Neuronal stem cell (in vitro differentiated cells): ENCODE measurements around the gene TMEM86A.

Experiments used
- DNase-seq: peaks from one replicate; pipeline ENCODE4 v3.0.0-alpha.2; 2013; ENCODE audit warnings: low spot score
- H2AFZ ChIP-seq: one replicate; pipeline ENCODE4 v1.6.1; 2013; ENCODE audit warnings: mild to moderate bottlenecking, low read length, inconsistent platforms
- H2AK5ac ChIP-seq: 2 replicates; pipeline ENCODE4 v1.6.1; 2013; ENCODE audit warnings: low read depth, mild to moderate bottlenecking, inconsistent platforms, low read length, moderate library complexity, mixed read lengths
- H2BK120ac ChIP-seq: 2 replicates; pipeline ENCODE4 v1.6.1; 2013; ENCODE audit warnings: low read depth, mild to moderate bottlenecking, inconsistent platforms, low read length, moderate library complexity, mixed read lengths
- H2BK12ac ChIP-seq: one replicate; pipeline ENCODE4 v1.6.1; 2013; ENCODE audit warnings: low read length, inconsistent platforms
- H2BK15ac ChIP-seq: 2 replicates; pipeline ENCODE4 v1.6.1; 2013; ENCODE audit warnings: mild to moderate bottlenecking, low read length, inconsistent platforms, mixed read lengths
- H2BK5ac ChIP-seq: one replicate; pipeline ENCODE4 v1.6.1; 2013; ENCODE audit warnings: inconsistent platforms, mild to moderate bottlenecking, low read length, moderate library complexity
- H3K14ac ChIP-seq: one replicate; pipeline ENCODE4 v1.6.1; 2013; ENCODE audit warnings: low read length, inconsistent platforms
- H3K18ac ChIP-seq: 2 replicates; pipeline ENCODE4 v1.6.1; 2013; ENCODE audit warnings: low read length, inconsistent platforms
- H3K23ac ChIP-seq: 2 replicates; pipeline ENCODE4 v1.6.1; 2013; ENCODE audit warnings: low read depth, mild to moderate bottlenecking, mixed read lengths, low read length, inconsistent platforms; ENCODE audit not compliant: poor library complexity
- H3K27ac ChIP-seq: replicated peaks from 3 replicates; pipeline ENCODE4 v1.5.1; 2013; ENCODE audit warnings: low read length, inconsistent platforms
- H3K27me3 ChIP-seq, 3 experiments: 2 replicates each; pipeline ENCODE4 v1.6.1; 2013; ENCODE audit warnings: low read length in 3 of 3, mild to moderate bottlenecking in 2 of 3, inconsistent platforms in 1 of 3, low read depth in 1 of 3, mixed read lengths in 1 of 3, moderate library complexity in 1 of 3; ENCODE audit not compliant: control insufficient read depth in 3 of 3, insufficient read depth in 3 of 3
- H3K36me3 ChIP-seq, 2 donors: replicated peaks in 1 of 2; 2 replicates each; pipeline ENCODE4 v1.6.1; 2013; ENCODE audit warnings: low read length in 2 of 2; ENCODE audit not compliant: control insufficient read depth in 2 of 2, insufficient read depth in 2 of 2
- H3K4ac ChIP-seq: 2 replicates; pipeline ENCODE4 v1.6.1; 2013; ENCODE audit warnings: inconsistent platforms, mild to moderate bottlenecking, low read length, moderate library complexity
- H3K4me1 ChIP-seq, 2 donors: 1 replicate in 1 of 2; 2 replicates in 1 of 2; pipeline ENCODE4 v1.6.1; 2013; ENCODE audit warnings: low read length in 2 of 2, low read depth in 1 of 2; ENCODE audit not compliant: control insufficient read depth in 2 of 2, insufficient read depth in 1 of 2
- H3K4me2 ChIP-seq: one replicate; pipeline ENCODE4 v1.6.1; 2013; ENCODE audit warnings: mild to moderate bottlenecking, low read length, inconsistent platforms; ENCODE audit not compliant: insufficient read depth, poor library complexity, severe bottlenecking
- H3K4me3 ChIP-seq, 2 donors: 2 replicates each; pipeline ENCODE4 v1.5.1; 2013; ENCODE audit warnings: low read length in 2 of 2, mild to moderate bottlenecking in 2 of 2, inconsistent platforms in 1 of 2, moderate library complexity in 1 of 2
- H3K79me1 ChIP-seq: one replicate; pipeline ENCODE4 v1.6.1; 2013; ENCODE audit warnings: low read depth, mild to moderate bottlenecking, inconsistent platforms, low read length, moderate library complexity
- H3K9ac ChIP-seq: one replicate; pipeline ENCODE4 v1.6.1; 2013; ENCODE audit warnings: mild to moderate bottlenecking, low read depth, low read length, inconsistent platforms; ENCODE audit not compliant: poor library complexity
- H3K9me3 ChIP-seq, 2 donors: replicated peaks in 1 of 2; 2 replicates each; pipeline versions ENCODE3 to v1.6.1; 2013; ENCODE audit warnings: low read length in 2 of 2, mild to moderate bottlenecking in 2 of 2, inconsistent platforms in 1 of 2, low read depth in 1 of 2, mixed read lengths in 1 of 2, moderate library complexity in 1 of 2; ENCODE audit not compliant: control insufficient read depth in 2 of 2, insufficient read depth in 1 of 2
- H4K8ac ChIP-seq: one replicate; pipeline ENCODE4 v1.6.1; 2013; ENCODE audit warnings: low read depth, mild to moderate bottlenecking, inconsistent platforms, low read length, moderate library complexity
- H4K91ac ChIP-seq: one replicate; pipeline ENCODE4 v1.6.1; 2013; ENCODE audit warnings: low read length, low read depth, mild to moderate bottlenecking, inconsistent platforms; ENCODE audit not compliant: poor library complexity
- WGBS, 2 donors: extraction: QIAGEN DNeasy Blood & Tissue Kit; methylation state at CpG; one replicate each; pipeline ENCODE4 v1.1.7; 2013; ENCODE audit warnings: missing lambda C conversion rate in 2 of 2, mixed read lengths in 1 of 2; ENCODE audit not compliant: insufficient read length in 2 of 2, insufficient replicate concordance in 1 of 2; ENCODE audit errors: extremely low coverage in 2 of 2; 5-methylcytosine and 5-hydroxymethylcytosine counted together

Gene TMEM86A

GRCh38 chr11:18701614-18702216, 3.1 kb downstream of the TMEM86A start:
- Histone ChIP-seq H3K4me2 (no peak overlapping the region), H3K23ac (peak overlapping the region; percentile 29), H3K27ac (no peak overlapping the region), H3K27me3 (peaks cover 0 to 24% (median 15%) of the 10 kb centered on the region in 3 experiments), H3K18ac (no peak overlapping the region), H3K9me3 (no peaks in the 10 kb centered on the region), H3K4me3 (no peak overlapping the region), H2AFZ (no peak overlapping the region), H3K4ac (no peak overlapping the region), H4K91ac (no peak overlapping the region), H4K8ac (no peak overlapping the region), H3K4me1 (peaks cover 8 to 9% of the 10 kb centered on the region in 2 donors), H3K9ac (no peak overlapping the region), H3K14ac (no peak overlapping the region), H2BK12ac (no peak overlapping the region), H3K36me3 (peaks cover 0 to 2% of the 10 kb centered on the region in 2 donors), H2AK5ac (peak overlapping the region; percentile 12), H3K79me1 (no peaks in the 10 kb centered on the region), H2BK15ac (no peak overlapping the region), H2BK5ac (no peak overlapping the region), H2BK120ac (no peak overlapping the region)
- no peak for DNase-seq
- no CpG with 5 or more reads among the region's 17 CpGs for WGBS, 2 donors

GRCh38 chr11:18703001-18703763, 4.6 kb downstream of the TMEM86A start:
- no peak overlapping the region for H3K18ac ChIP-seq
- WGBS, 2 donors, result no CpG with 5 or more reads among the region's 2 CpGs
- H2BK12ac ChIP-seq, result no peak overlapping the region
- no peak overlapping the region for H2AFZ ChIP-seq
- H3K27ac ChIP-seq, result no peak overlapping the region
- H3K14ac ChIP-seq, result no peak overlapping the region
- H3K9ac ChIP-seq, result no peak overlapping the region
- no peaks in the 10 kb centered on the region for H3K9me3 ChIP-seq
- H3K23ac ChIP-seq, result no peak overlapping the region
- H3K4ac ChIP-seq, result no peak overlapping the region
- no peak overlapping the region for H2BK5ac ChIP-seq
- H4K8ac ChIP-seq, result no peak overlapping the region
- H2AK5ac ChIP-seq, result no peak overlapping the region
- H3K79me1 ChIP-seq, result no peaks in the 10 kb centered on the region
- DNase-seq, result no peak
- peaks cover 0 to 2% of the 10 kb centered on the region in 2 donors for H3K36me3 ChIP-seq
- peaks cover 6 to 9% of the 10 kb centered on the region in 2 donors for H3K4me1 ChIP-seq
- H4K91ac ChIP-seq, result no peak overlapping the region
- no peak overlapping the region for H3K4me2 ChIP-seq
- H3K27me3 ChIP-seq, result peaks cover 0 to 15% (median 13%) of the 10 kb centered on the region in 3 experiments
- H3K4me3 ChIP-seq, result no peak overlapping the region
- H2BK120ac ChIP-seq, result no peak overlapping the region
- no peak overlapping the region for H2BK15ac ChIP-seq

- no peak for DNase-seq
- no peaks in the 10 kb centered on the region for H3K79me1 ChIP-seq
- no peak overlapping the region for H3K23ac ChIP-seq
- no peak overlapping the region for H3K4me2 ChIP-seq
- H4K8ac ChIP-seq, result no peak overlapping the region
- H2BK15ac ChIP-seq, result no peak overlapping the region
- H2BK5ac ChIP-seq, result no peak overlapping the region
- H4K91ac ChIP-seq, result no peak overlapping the region
- H3K4me1 ChIP-seq, result peaks cover 5 to 6% of the 10 kb centered on the region in 2 donors
- no peak overlapping the region for H3K27ac ChIP-seq
- no peak overlapping the region for H2AFZ ChIP-seq
- no peak overlapping the region for H3K14ac ChIP-seq
- no peak overlapping the region for H3K18ac ChIP-seq
- no peaks in the 10 kb centered on the region for H3K9me3 ChIP-seq
- H3K4ac ChIP-seq, result no peak overlapping the region
- H3K4me3 ChIP-seq, result no peak overlapping the region
- no peak overlapping the region for H2BK120ac ChIP-seq
- no peak overlapping the region for H2BK12ac ChIP-seq
- peaks cover 0 to 25% (median 14%) of the 10 kb centered on the region in 3 experiments for H3K27me3 ChIP-seq
- no peak overlapping the region for H3K9ac ChIP-seq
- H2AK5ac ChIP-seq, result no peak overlapping the region
- H3K36me3 ChIP-seq, result peaks cover 0 to 2% of the 10 kb centered on the region in 2 donors
- WGBS, 2 donors, result no CpG with 5 or more reads among the region's 5 CpGs
These were observed 5.6 kb downstream of the TMEM86A start for GRCh38 chr11:18704045-18704645.

- DNase-seq, result no peak
- Histone ChIP-seq H2BK15ac (no peak overlapping the region), H3K79me1 (no peaks in the 10 kb centered on the region), H4K91ac (no peak overlapping the region), H3K36me3 (peaks cover 0 to 2% of the 10 kb centered on the region in 2 donors), H2AFZ (no peak overlapping the region), H3K4me1 (peaks cover 0 to 2% of the 10 kb centered on the region in 2 donors), H3K27me3 (peaks cover 0 to 30% (median 13%) of the 10 kb centered on the region in 3 experiments), H2BK120ac (no peak overlapping the region), H3K18ac (no peak overlapping the region), H2BK5ac (no peak overlapping the region), H3K23ac (no peak overlapping the region), H3K27ac (no peak overlapping the region), H2BK12ac (no peak overlapping the region), H3K4me2 (no peak overlapping the region), H3K14ac (no peak overlapping the region), H3K9ac (no peak overlapping the region), H2AK5ac (no peak overlapping the region), H4K8ac (no peak overlapping the region), H3K4ac (no peak overlapping the region), H3K4me3 (no peak overlapping the region), H3K9me3 (no peaks in the 10 kb centered on the region)
- WGBS, 2 donors, result no CpG with 5 or more reads among the region's 1 CpG
These were observed 6.1 kb downstream of the TMEM86A start for GRCh38 chr11:18704698-18705097.
